ENCODE measurements around the gene SETD2.

- TF ChIP-seq, protein P1, sequence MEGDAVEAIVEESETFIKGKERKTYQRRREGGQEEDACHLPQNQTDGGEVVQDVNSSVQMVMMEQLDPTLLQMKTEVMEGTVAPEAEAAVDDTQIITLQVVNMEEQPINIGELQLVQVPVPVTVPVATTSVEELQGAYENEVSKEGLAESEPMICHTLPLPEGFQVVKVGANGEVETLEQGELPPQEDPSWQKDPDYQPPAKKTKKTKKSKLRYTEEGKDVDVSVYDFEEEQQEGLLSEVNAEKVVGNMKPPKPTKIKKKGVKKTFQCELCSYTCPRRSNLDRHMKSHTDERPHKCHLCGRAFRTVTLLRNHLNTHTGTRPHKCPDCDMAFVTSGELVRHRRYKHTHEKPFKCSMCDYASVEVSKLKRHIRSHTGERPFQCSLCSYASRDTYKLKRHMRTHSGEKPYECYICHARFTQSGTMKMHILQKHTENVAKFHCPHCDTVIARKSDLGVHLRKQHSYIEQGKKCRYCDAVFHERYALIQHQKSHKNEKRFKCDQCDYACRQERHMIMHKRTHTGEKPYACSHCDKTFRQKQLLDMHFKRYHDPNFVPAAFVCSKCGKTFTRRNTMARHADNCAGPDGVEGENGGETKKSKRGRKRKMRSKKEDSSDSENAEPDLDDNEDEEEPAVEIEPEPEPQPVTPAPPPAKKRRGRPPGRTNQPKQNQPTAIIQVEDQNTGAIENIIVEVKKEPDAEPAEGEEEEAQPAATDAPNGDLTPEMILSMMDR (IDR thresholded peaks at IDR 0.05; ENCODE audit: poor library complexity): no peak
- TF ChIP-seq EZH2phosphoT487 (IDR thresholded peaks at IDR 0.05; ENCODE audit: low read depth, severe bottlenecking, unreplicated experiment) (no peak), EZH2 (IDR thresholded peaks at IDR 0.05; ENCODE audit: borderline replicate concordance) (no peak)
These were observed 50.9 kb downstream of the SETD2 start for GRCh38 chr3:47112997-47113396.
